ENCODE measurements around the gene CUL9. TPM values are rescaled to one million over a fixed set of nuclear protein-coding genes. Genes with fewer than 3 reads are reported as not detected.

CUL9 gene
- total RNA-seq, 1 experiment from 2014 or later = 15.2 TPM

DNA sequence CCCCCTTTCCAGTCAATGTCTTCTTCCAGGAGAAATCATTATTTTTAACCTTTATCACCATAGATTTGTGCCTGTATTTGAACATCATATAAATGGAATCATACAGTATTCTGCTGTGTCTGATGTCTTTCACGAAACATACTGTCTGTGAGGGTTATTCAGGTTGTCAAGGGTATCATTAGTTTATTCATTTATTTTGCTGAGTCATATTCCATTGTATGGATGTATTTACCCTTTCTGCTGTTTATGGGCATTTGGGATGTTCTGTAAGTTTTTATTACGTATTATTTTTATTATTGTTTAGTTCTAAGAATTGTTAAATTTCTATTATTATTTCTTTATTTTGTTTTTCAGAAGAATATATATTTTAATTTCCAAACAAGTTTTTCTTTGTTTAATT lies 25.3 kb downstream of the CUL9 start:
- Histone ChIP-seq H2BK15ac (ENCODE audit: low read depth, low read length) (no peak overlapping the region), H4K20me1 (ENCODE audit: control insufficient read depth, insufficient read depth, insufficient read length) (no peaks in the 10 kb centered on the region), H3K23me2 (ENCODE audit: insufficient read length, low read depth, low read length, poor library complexity, severe bottlenecking) (no peaks in the 10 kb centered on the region), H4K91ac (ENCODE audit: insufficient read length, low read depth, low read length) (no peak overlapping the region), H3T11ph (ENCODE audit: low read length) (no peak overlapping the region), H3K4me1 (ENCODE audit: insufficient read depth, low read length) (no peaks in the 10 kb centered on the region), H3K56ac (ENCODE audit: insufficient read length, low read depth, low read length) (no peak overlapping the region), H3K9me3 (ENCODE audit: control insufficient read depth, low read depth, low read length) (no peaks in the 10 kb centered on the region), H3K79me1 (ENCODE audit: insufficient read depth, low read depth, low read length, poor library complexity, severe bottlenecking) (no peaks in the 10 kb centered on the region), H3K27me3 (ENCODE audit: insufficient read depth, low read length) (no peaks in the 10 kb centered on the region), H2BK20ac (ENCODE audit: low read depth, low read length, poor library complexity, severe bottlenecking) (no peak overlapping the region), H3K18ac (ENCODE audit: insufficient read length, low read depth, low read length) (no peak overlapping the region), H3K23ac (ENCODE audit: insufficient read length, low read depth, low read length) (no peak overlapping the region), H2AFZ (ENCODE audit: low read length) (no peak overlapping the region), H2BK5ac (ENCODE audit: insufficient read length, low read length) (no peak overlapping the region), H3K27ac (ENCODE audit: insufficient read length, low read depth, low read length) (no peak overlapping the region), H2BK12ac (ENCODE audit: insufficient read length, low read depth, low read length) (no peak overlapping the region), H3K4me2 (ENCODE audit: insufficient read depth, insufficient read length, low read length) (no peak overlapping the region), H3K4ac (ENCODE audit: low read depth, low read length) (no peak overlapping the region), H4K5ac (ENCODE audit: insufficient read length, low read depth, low read length) (no peak overlapping the region), H4K8ac (replicated peaks; ENCODE audit: insufficient read length, low read depth, low read length) (no peak overlapping the region), H3K9ac (ENCODE audit: extremely low read depth, insufficient read length, low read length) (no peak overlapping the region), H3K79me2 (ENCODE audit: insufficient read depth, low read length) (no peaks in the 10 kb centered on the region), H3K14ac (ENCODE audit: insufficient read depth, low read length) (no peak overlapping the region), H2BK120ac (ENCODE audit: low read depth, low read length, poor library complexity, severe bottlenecking) (no peak overlapping the region), H2AK5ac (ENCODE audit: insufficient read length, low read length) (no peak overlapping the region)
- TF ChIP-seq, protein P1, sequence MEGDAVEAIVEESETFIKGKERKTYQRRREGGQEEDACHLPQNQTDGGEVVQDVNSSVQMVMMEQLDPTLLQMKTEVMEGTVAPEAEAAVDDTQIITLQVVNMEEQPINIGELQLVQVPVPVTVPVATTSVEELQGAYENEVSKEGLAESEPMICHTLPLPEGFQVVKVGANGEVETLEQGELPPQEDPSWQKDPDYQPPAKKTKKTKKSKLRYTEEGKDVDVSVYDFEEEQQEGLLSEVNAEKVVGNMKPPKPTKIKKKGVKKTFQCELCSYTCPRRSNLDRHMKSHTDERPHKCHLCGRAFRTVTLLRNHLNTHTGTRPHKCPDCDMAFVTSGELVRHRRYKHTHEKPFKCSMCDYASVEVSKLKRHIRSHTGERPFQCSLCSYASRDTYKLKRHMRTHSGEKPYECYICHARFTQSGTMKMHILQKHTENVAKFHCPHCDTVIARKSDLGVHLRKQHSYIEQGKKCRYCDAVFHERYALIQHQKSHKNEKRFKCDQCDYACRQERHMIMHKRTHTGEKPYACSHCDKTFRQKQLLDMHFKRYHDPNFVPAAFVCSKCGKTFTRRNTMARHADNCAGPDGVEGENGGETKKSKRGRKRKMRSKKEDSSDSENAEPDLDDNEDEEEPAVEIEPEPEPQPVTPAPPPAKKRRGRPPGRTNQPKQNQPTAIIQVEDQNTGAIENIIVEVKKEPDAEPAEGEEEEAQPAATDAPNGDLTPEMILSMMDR (conservative IDR thresholded peaks at IDR 0.05) = no peak
- Mint-ChIP-seq H3K36me3 (ENCODE audit: insufficient read depth in 1 of 3, low read depth in 3 of 3) (no peaks in the 10 kb centered on the region; a peak in 3 of 7 replicates), H3K9me3 (no peaks in the 10 kb centered on the region), H3K27ac (no peak overlapping the region), H3K27me3 (ENCODE audit: low read depth) (no peaks in the 10 kb centered on the region; the same call in 1 of the 2 replicates), H3K4me1 (peaks cover 8 to 14% of the 10 kb centered on the region in 2 experiments), H3K4me3 (no peak overlapping the region)
- no CpG with 5 or more reads among the region's 2 CpGs for WGBS (ENCODE audit: extremely low coverage, insufficient read length, low lambda C conversion rate)
- no peak for DNase-seq
